Colonic mucosa (tissue), 4 donors: ENCODE data around the gene RNF130. TPM values are rescaled to one million over a fixed set of nuclear protein-coding genes. Genes with fewer than 3 reads are reported as not detected.

Experiments used
- DNase-seq: peaks from one replicate; pipeline ENCODE4 v3.0.0-alpha.2; 2020
- H3K27ac ChIP-seq: fragments of 200-600 bp; one replicate; pipeline ENCODE4 v1.8.0; 2021
- H3K27me3 ChIP-seq: fragments of 200-600 bp; one replicate; pipeline ENCODE4 v1.8.0; 2021
- H3K36me3 ChIP-seq: fragments of 200-600 bp; one replicate; pipeline ENCODE4 v1.8.0; 2021
- H3K4me1 ChIP-seq: fragments of 200-600 bp; one replicate; pipeline ENCODE4 v1.8.0; 2021; ENCODE audit warnings: mild to moderate bottlenecking
- H3K4me3 ChIP-seq: fragments of 200-600 bp; one replicate; pipeline ENCODE4 v1.8.0; 2021
- H3K9ac ChIP-seq, 2 donors: one replicate each; pipeline ENCODE4 v1.7.0; 2013; ENCODE audit warnings: control low read depth in 2 of 2, low read depth in 2 of 2, low read length in 2 of 2
- H3K9me3 ChIP-seq: fragments of 200-600 bp; one replicate; pipeline ENCODE4 v1.8.0; 2021
- CTCF ChIP-seq: fragments of 200-600 bp; IDR thresholded peaks from one replicate; pipeline ENCODE4 v1.8.0; 2022; ENCODE audit warnings: antibody characterized with exemption, mild to moderate bottlenecking
- intact Hi-C: fragments of 100-400 bp; cut with DNase I; formaldehyde crosslinking; loops from one replicate; pipeline ENCODE4 v1.14.1; 2022
- total RNA-seq, 2 donors: library from RNA; stranded (reverse); fragmentation: NEBNext Ultra II Directional in 1 of 2; extraction: Animal tissue kit (Norgen Biotek cat#: 25700) in 1 of 2; gene quantifications; one replicate each; pipeline ENCODE4 v1.2.1, GENCODE V29; 2021
- donor health status: healthy.
- donor health status: DM: no; HTN: no; CAD: no.
- donor health status: DM: no; HTN: no; CAD: no.

Gene RNF130
- total RNA-seq, 2 donors from 2014 or later = 32.0 to 41.7 TPM

- Histone ChIP-seq H3K36me3 (no peaks in the 10 kb centered on the region), H3K9me3 (no peaks in the 10 kb centered on the region), H3K9ac (no peak overlapping the region), H3K27ac (no peak overlapping the region), H3K4me1 (peaks cover 3% of the 10 kb centered on the region), H3K27me3 (no peaks in the 10 kb centered on the region), H3K4me3 (no peak overlapping the region)
- no peak for DNase-seq
- TF ChIP-seq CTCF = no peak
- intact Hi-C loops = no loop called here
Measured at GRCh38 chr5:180046656-180047055, 24.9 kb downstream of the RNF130 start.

DNA sequence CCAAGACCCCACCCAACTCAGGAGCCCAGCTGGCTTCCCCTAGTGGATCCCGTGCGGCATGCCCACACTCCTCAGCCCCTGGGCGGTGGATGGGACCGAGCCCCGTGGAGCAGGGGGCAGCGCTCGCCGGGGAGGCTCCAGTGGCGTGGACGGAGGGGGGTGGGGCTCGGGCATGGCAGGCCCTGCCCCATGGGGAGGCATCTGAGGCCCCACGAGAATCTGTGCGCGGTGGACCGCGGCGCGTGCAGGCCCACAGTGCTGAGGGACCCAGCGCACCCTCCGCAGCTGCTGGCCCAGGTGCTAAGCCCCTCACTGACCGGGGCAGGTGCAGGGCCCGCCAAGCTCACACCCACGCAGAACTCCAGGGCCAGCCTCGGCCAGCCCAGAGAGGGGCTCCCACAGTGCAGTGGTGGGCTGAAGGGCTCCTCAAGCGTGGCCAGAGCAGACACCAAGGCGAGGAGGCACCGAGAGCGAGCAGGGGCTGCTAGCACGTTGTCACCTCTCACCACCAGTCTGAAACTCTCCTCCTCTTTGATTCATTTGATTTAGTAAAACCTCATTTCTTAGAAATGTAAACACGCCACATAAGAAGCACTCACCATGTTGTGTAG is 25.6 kb downstream of the RNF130 start:
- DNase-seq = no peak
- H3K36me3 ChIP-seq = no peaks in the 10 kb centered on the region
- no peak overlapping the region for H3K27ac ChIP-seq
- no peak overlapping the region for H3K9ac ChIP-seq
- no peak overlapping the region for H3K4me3 ChIP-seq
- TF ChIP-seq CTCF = no peak
- no peaks in the 10 kb centered on the region for H3K9me3 ChIP-seq
- no peaks in the 10 kb centered on the region for H3K27me3 ChIP-seq
- intact Hi-C loops = no loop called here
- H3K4me1 ChIP-seq = peaks cover 3% of the 10 kb centered on the region

GRCh38 chr5:180043377-180043776 is 28.2 kb downstream of the RNF130 start:
- no peak for TF ChIP-seq CTCF

DNA sequence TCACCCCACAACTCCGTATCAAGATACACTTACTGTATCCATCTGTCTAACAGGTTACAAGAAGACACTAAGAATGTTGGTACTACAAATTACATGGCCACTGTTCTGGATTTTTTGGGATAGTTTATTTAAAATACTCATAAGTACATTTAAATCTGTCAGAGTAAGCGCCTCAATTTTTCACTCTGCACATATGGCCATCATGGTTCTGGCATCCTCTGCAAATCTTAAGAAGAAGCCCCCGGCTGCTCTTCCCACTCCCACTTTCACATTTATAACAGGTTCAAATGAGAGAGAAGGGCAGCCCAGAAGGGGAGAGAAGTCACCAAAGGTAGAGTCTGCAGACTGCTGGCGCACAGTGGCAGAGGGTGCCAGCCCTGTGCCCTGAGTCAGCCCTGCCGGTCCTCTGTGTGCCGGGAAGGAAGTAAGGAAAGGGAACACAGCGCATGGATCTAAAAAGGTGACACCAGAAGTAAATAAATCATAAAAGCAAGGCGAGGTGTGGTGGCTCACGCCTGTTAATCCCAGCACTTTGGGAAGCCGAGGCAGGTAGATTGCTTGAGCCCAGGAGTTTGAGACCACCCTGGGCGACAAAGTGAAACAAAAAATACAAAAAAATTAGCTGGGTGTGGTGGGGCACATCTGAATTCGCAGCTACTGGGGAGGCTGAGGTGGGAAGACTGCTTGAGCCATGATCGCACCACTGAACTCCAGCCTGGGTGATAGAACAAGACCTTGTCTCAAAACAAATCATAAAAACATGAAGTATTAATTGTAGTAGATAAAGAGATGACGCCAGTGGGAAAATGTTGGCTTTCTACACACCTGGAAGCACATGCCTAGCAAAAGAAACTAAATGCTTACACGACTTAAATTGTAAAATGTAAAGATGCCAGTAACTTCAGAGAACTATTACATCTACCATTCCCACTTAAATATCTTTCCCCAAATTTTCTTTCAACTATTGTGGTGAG is 30.0 kb downstream of the RNF130 start:
- peak; percentile 52 for DNase-seq
- Histone ChIP-seq H3K27me3 (no peaks in the 10 kb centered on the region), H3K4me1 (peaks cover 3% of the 10 kb centered on the region), H3K36me3 (no peaks in the 10 kb centered on the region), H3K4me3 (no peak overlapping the region), H3K27ac (no peak overlapping the region), H3K9ac (no peak overlapping the region), H3K9me3 (no peaks in the 10 kb centered on the region)
- intact Hi-C loops = no loop called here
- TF ChIP-seq CTCF = no peak

More at GRCh38 chr5:180043377-180043776, 28.2 kb downstream of the RNF130 start:
- Histone ChIP-seq H3K9ac (no peak overlapping the region), H3K36me3 (no peaks in the 10 kb centered on the region), H3K4me3 (no peak overlapping the region), H3K27ac (no peak overlapping the region), H3K4me1 (peaks cover 3% of the 10 kb centered on the region), H3K27me3 (no peaks in the 10 kb centered on the region), H3K9me3 (no peaks in the 10 kb centered on the region)
- intact Hi-C loops = no loop called here
- DNase-seq = no peak

GRCh38 chr5:180040287-180041214 is 31.0 kb downstream of the RNF130 start:
- no peaks in the 10 kb centered on the region for H3K36me3 ChIP-seq
- H3K4me1 ChIP-seq = peaks cover 3% of the 10 kb centered on the region
- H3K9ac ChIP-seq = no peak overlapping the region
- no peak for TF ChIP-seq CTCF
- DNase-seq = no peak
- H3K4me3 ChIP-seq = no peak overlapping the region
- H3K9me3 ChIP-seq = no peaks in the 10 kb centered on the region
- H3K27me3 ChIP-seq = no peaks in the 10 kb centered on the region
- intact Hi-C loops = no loop called here
- no peak overlapping the region for H3K27ac ChIP-seq
